Prostate gland (tissue), 2 donors: ENCODE results near the gene IKZF5. TPM values are rescaled to one million over a fixed set of nuclear protein-coding genes. Genes with fewer than 3 reads are reported as not detected.

Experiments used
- DNase-seq: peaks from one replicate; pipeline ENCODE4 v3.0.0-alpha.2; 2019; ENCODE audit warnings: low spot score
- H3K27ac ChIP-seq, 2 donors: fragments of 200-600 bp; sonication (generic); 2 replicates each; pipeline ENCODE4 v1.5.1; 2017 to 2019
- H3K27me3 ChIP-seq: fragments of 200-600 bp; sonication (generic); replicated peaks from 2 replicates; pipeline ENCODE4 v1.5.1; 2019; ENCODE audit not compliant: insufficient read depth
- H3K36me3 ChIP-seq, 2 donors: fragments of 200-600 bp; sonication (generic); 1 replicate in 1 of 2; 2 replicates in 1 of 2; pipeline versions ENCODE4 v1.5.1 to v1.8.1; 2017 to 2019
- H3K4me1 ChIP-seq: fragments of 200-600 bp; sonication (generic); replicated peaks from 2 replicates; pipeline ENCODE4 v1.5.1; 2019
- H3K4me3 ChIP-seq, 2 donors: fragments of 200-600 bp; sonication (generic); 2 replicates each; pipeline ENCODE4 v1.5.1; 2017 to 2019
- H3K9me3 ChIP-seq: fragments of 200-600 bp; sonication (generic); 2 replicates; pipeline ENCODE4 v1.5.1; 2017
- CTCF ChIP-seq, 4 experiments: fragments of 200-600 bp in 2 of 4; fragments of 450-650 bp in 2 of 4; sonication (generic) in 2 of 4; IDR thresholded peaks; 1 replicate in 3 of 4; 2 replicates in 1 of 4; pipeline ENCODE4 v1.5.1; 2016 to 2019; ENCODE audit warnings: antibody characterized with exemption in 4 of 4, mild to moderate bottlenecking in 2 of 4, moderate library complexity in 2 of 4
- POLR2A ChIP-seq: fragments of 450-650 bp; IDR thresholded peaks from one replicate; pipeline ENCODE4 v1.6.1; 2016; ENCODE audit warnings: antibody characterized with exemption, mild to moderate bottlenecking
- POLR2AphosphoS5 ChIP-seq: sonication (generic); formaldehyde crosslinking; IDR thresholded peaks from one replicate; pipeline ENCODE4 v1.6.1; 2017; ENCODE audit warnings: antibody characterized with exemption
- WGBS: methylation state at CpG from one replicate; pipeline ENCODE4 v1.1.5; 2018; 5-methylcytosine and 5-hydroxymethylcytosine counted together
- intact Hi-C: fragments of 100-400 bp; cut with DNase I; formaldehyde crosslinking; loops from one replicate; pipeline ENCODE4 v1.14.2; 2022
- total RNA-seq, 2 donors: library from RNA; depleted of rRNA; stranded (reverse); fragments of >200 nt; gene quantifications; one replicate each; pipeline ENCODE4 v1.1.0, GENCODE V29; 2016

The IKZF5 gene
- total RNA-seq, 2 donors from 2014 or later: 9.8 to 15.8 TPM

- no peaks in the 10 kb centered on the region for H3K36me3 ChIP-seq
- WGBS: under 1% methylated on average over 33 of the region's 34 CpGs
- H3K4me1 ChIP-seq: no peaks in the 10 kb centered on the region
- H3K4me3 ChIP-seq: peak overlapping the region; percentile 73 to 96
- peak; percentile 10 for DNase-seq
- intact Hi-C loops: loop anchor here (2.0 kb wide), 2 partner anchors 54 to 144 kb away; partner anchors contain the start of gene C10orf88
- H3K9me3 ChIP-seq: no peaks in the 10 kb centered on the region
- no peaks in the 10 kb centered on the region for H3K27me3 ChIP-seq
- H3K27ac ChIP-seq: peak overlapping the region; percentile 91 to 93
- TF ChIP-seq CTCF (IDR thresholded peaks at IDR 0.05) (no peak), POLR2A (no peak), POLR2AphosphoS5 (no peak)
These were observed 668 bp upstream of the IKZF5 start for GRCh38 chr10:123009105-123009820.

GRCh38 chr10:123007558-123008354 lies 839 bp downstream of the IKZF5 start:
- Histone ChIP-seq H3K27me3 (no peaks in the 10 kb centered on the region), H3K27ac (peak overlapping the region; percentile 91 to 93), H3K4me3 (peak overlapping the region; percentile 73 to 96), H3K9me3 (no peaks in the 10 kb centered on the region), H3K36me3 (no peaks in the 10 kb centered on the region), H3K4me1 (no peaks in the 10 kb centered on the region)
- TF ChIP-seq POLR2AphosphoS5 (peak; percentile 52), CTCF (IDR thresholded peaks at IDR 0.05) (no peak), POLR2A (peak; percentile 35)
- peak; percentile 54 for DNase-seq
- intact Hi-C loops: loop anchor here (1.0 to 2.0 kb wide), 3 partner anchors 27 to 145 kb away; partner anchors contain the start of genes C10orf88 and PSTK
- WGBS: 3% methylated on average over 27 of the region's 30 CpGs

DNA sequence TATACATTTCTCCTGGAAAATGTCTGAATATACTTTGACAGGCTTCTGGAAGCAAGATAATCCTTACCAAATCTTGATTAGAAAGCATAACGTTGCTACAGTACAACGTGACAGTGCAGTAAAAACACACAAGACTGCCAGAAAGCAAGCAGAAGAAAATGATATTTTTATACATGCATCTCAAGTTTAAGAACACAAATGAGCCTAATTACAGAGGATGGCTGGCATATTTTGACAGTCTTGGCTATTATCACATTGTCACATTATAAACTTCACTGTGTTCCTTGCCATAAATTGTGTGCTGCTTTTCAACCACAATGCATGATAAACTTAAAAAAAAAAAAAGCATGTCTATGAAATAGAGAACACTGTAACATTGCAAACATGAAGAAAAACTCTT lies 4.3 kb downstream of the IKZF5 start:
- no peak overlapping the region for H3K27ac ChIP-seq
- H3K4me3 ChIP-seq: no peak overlapping the region
- intact Hi-C loops: no loop called here
- H3K27me3 ChIP-seq: no peaks in the 10 kb centered on the region
- H3K36me3 ChIP-seq: no peaks in the 10 kb centered on the region
- TF ChIP-seq POLR2A (no peak), POLR2AphosphoS5 (no peak), CTCF (IDR thresholded peaks at IDR 0.05) (no peak)
- H3K4me1 ChIP-seq: no peaks in the 10 kb centered on the region
- no peak for DNase-seq
- 31% methylated on average over 2 of the region's 2 CpGs for WGBS
- H3K9me3 ChIP-seq: no peaks in the 10 kb centered on the region

- H3K4me3 ChIP-seq: no peak overlapping the region
- no peaks in the 10 kb centered on the region for H3K36me3 ChIP-seq
- DNase-seq: no peak
- H3K4me1 ChIP-seq: no peaks in the 10 kb centered on the region
- no peak overlapping the region for H3K27ac ChIP-seq
- intact Hi-C loops: no loop called here
- H3K27me3 ChIP-seq: no peaks in the 10 kb centered on the region
- H3K9me3 ChIP-seq: no peaks in the 10 kb centered on the region
- TF ChIP-seq CTCF (IDR thresholded peaks at IDR 0.05) (no peak), POLR2A (no peak), POLR2AphosphoS5 (no peak)
- WGBS: 100% methylated on average over 2 of the region's 2 CpGs
These were observed 7.2 kb downstream of the IKZF5 start for GRCh38 chr10:123001370-123001769.
